HG03159 (cell line): ENCODE measurements around the gene KHDC4.
"Not testable (repeated sequence)": the region's sequence is repeated elsewhere in the genome, so short reads cannot be mapped to it uniquely, and the experiment has no call there.

ENCODE experiments used
- ATAC-seq: cut with Tn5 transposase; IDR thresholded peaks from one replicate; pipeline ENCODE4 v1.9.1; 2021; ENCODE audit warnings: mild to moderate bottlenecking, moderate library complexity; ENCODE audit not compliant: unreplicated experiment

KHDC4 gene

GRCh38 chr1:155911156-155912055 lies 22.8 kb downstream of the KHDC4 start, which contains the start of gene RIT1:
RIT1 (minus strand) TSS chr1:155911349; CDS start chr1:155910761, 588 bp downstream.
- peak; percentile 82 for ATAC-seq

DNA sequence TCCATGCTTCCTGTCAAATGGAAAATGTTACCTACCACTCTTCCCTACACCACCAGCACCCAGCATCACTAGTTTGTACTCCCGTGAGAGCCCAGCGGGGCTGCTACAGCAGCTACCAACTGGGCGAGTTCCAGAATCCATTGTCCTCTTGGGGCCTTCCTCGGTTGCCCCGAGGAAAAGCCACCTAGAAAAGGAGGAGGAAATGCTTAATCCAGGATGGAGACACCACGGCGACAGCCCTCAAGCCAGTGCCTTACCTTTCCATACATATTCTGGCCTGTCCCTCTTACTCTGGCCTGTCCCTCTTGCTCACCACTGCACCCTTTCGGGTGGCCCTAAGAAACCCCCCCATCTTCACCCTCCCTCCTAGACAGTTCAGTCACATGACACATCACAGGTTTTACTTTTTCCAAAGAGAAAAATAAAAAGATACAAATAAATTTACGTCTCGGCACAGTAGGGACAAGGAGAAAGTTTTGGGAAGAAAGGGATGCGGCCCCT lies 23.5 kb downstream of the KHDC4 start:
- peak; percentile 16 for ATAC-seq

- no peak for ATAC-seq
These were observed 24.3 kb downstream of the KHDC4 start for GRCh38 chr1:155909894-155910293.

GRCh38 chr1:155904261-155904660 lies 30.0 kb downstream of the KHDC4 start:
- ATAC-seq = no peak

DNA sequence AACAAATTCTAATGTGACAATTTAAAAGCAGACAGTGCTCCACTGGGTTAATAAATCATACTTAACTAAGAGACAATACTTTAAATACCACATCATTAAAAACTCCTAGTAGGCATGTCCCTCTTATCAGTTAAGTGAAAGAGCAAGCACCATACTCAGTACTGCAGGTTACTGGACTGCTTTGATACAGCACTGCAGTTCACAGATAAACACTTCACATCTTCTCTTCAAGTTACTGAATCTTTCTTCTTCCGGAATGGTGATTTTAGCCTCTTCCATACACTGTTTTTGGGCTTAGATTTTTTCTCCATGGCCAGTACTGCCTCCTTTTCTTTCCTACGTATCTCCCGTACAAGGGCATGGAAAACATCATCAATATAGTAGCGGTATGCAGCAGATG lies 34.1 kb downstream of the KHDC4 start:
- ATAC-seq = no peak

- no peak for ATAC-seq
These were observed 34.5 kb downstream of the KHDC4 start for GRCh38 chr1:155899683-155900082.

DNA sequence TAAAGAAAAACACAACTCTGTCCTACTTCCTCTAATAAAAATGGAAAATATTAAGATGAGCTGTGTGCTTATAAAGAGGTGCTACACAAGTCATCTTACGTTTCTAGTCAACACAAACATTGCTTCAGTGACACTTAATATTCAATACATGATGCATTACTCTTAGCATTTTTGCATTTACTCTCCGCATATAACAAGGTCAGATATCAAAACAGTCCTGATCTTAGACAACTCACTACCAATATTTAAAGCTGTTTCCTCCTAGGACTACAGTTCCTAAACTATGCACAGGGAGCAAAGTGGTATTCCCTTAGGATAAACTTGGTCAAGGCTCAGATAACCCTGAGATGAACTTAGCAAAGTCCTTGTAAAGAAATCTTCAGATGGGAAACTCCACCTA lies 35.3 kb downstream of the KHDC4 start:
- ATAC-seq = no peak

GRCh38 chr1:155897746-155898145 lies 36.5 kb downstream of the KHDC4 start:
- ATAC-seq = no peak

DNA sequence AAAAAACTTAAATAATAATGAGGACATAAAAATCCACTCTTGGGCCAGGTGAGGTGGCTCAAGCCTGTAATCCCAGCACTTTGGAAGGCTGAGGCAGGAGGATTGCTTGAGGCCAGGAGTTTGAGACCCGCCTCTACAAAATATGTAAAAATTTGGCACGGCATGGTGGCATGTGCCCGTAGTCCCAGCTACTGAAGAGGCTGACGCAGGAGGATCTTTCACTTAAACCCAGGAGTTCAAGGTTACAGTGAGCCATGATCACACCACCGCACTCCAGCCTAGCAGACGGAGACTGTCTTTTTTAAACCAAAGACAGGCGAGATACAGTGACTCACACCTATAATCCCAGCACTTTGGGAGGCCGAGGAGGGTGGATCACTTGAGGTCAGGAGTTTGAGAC lies 37.7 kb downstream of the KHDC4 start:
- ATAC-seq = not testable (repeated sequence)

- not testable (repeated sequence) for ATAC-seq
These were observed 38.6 kb downstream of the KHDC4 start for GRCh38 chr1:155895617-155896016.

DNA sequence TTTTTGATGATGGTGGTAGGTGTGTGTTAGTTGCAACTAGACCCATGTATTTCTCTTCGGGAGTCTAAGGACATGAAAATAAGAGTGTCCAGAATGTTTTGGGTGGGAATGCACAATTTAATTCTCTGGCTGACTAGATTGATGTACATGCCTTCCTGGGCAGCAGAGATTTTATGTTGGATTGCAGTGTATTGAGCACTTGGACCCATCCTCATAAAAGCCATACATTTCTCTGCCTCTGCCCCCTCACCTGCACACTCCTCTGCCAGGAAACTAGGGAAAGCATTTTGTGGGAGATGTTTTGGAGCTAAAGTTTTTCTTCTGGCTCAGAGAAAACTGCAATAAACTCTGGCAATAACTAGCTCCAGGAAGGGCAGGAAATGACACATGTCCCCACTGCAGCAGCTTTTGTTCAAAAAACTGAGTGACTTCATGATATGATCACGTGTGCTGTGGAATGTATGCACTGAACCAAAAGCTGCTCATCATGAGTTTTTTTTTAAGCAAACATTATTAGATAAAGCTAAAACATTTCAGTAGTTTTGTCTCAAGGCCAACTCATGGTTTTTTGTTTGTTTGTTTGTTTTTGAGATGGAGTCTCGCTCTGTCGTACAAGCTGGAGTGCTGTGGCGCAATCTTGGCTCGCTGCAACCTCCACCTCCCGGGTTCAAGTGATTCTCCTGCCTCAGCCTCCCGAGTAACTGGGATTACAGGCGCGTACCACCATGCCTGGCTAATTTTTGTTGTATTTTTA lies 40.6 kb downstream of the KHDC4 start:
- ATAC-seq = no peak

- no peak for ATAC-seq
These were observed 41.4 kb downstream of the KHDC4 start for GRCh38 chr1:155892796-155893195.

- no peak for ATAC-seq
These were observed 44.0 kb downstream of the KHDC4 start for GRCh38 chr1:155890251-155890650.

DNA sequence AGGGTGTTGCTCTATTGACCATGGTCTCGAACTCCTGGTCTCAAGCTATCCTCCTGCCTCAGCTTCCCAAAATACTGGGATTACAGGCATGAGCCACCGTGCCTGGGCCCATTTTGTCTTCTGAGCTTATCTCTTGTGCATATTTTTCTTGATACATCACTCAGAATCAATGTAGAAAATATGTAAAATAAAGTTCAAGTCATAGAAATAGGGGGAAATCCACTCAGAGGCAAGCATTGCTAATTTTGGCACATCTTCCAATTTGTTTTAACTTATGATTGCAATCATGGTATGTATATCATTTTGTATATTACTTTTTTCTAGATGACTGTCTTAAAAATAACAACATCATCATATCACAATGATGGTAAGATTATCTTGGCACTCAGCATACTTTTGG lies 44.6 kb downstream of the KHDC4 start:
- no peak for ATAC-seq

- ATAC-seq = no peak
These were observed 45.7 kb downstream of the KHDC4 start for GRCh38 chr1:155888481-155888880.

GRCh38 chr1:155884982-155885381 lies 49.2 kb downstream of the KHDC4 start:
- no peak for ATAC-seq

DNA sequence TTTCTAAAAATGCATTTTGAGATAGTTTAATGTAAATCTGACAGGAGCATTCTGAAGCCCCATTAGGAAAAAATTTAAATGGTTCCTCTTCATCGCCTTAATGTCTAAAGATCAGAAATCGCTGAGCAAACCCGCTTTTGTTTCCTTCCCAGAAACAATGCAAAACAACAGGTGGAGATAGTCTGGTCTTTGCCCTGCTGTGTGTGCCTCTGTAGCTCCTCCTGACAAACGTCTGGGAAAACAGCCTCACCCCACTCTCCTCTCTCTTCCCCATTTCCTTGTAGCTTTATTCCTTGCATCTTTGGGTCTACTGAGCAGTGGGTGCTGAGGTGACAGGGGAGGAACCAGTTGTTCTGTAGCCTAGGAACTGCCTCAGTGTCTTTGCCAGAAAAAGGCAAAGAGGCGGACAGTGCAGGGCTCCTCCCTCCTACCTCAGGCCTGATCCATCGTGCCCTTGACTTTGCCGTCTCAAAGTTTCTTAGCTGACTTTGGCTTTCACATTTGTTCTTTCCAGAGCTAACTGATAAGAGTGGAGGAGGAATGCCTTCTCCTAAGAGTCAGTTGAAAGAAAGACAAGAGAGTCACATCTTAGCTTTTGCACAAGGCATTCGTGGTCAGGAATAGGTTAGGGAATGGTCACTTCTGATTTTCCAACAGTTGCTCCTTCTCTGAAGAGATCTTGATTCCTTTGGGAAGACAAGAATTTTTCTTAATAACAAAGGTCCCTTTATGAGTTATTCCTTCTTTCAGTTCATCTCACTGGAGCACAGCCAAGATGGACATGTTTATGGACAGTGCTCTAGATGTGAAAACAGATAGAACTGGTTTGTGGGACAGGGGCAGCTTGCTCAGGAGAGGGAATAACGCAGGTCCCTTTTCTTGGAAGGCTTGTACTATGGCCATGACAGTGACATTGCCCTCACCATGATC lies 49.9 kb downstream of the KHDC4 start:
- no peak for ATAC-seq

- no peak for ATAC-seq
These were observed 51.4 kb downstream of the KHDC4 start for GRCh38 chr1:155882766-155883165.

- ATAC-seq = no peak
These were observed 52.0 kb downstream of the KHDC4 start for GRCh38 chr1:155882235-155882634.

- no peak for ATAC-seq
These were observed 53.3 kb downstream of the KHDC4 start for GRCh38 chr1:155880950-155881349.

- no peak for ATAC-seq
These were observed 54.0 kb downstream of the KHDC4 start for GRCh38 chr1:155880251-155880650.
